Measurements from ENCODE around the gene PDE4D. TPM values are rescaled to one million over a fixed set of nuclear protein-coding genes. Genes with fewer than 3 reads are reported as not detected.

Gene PDE4D
- polyA plus RNA-seq, 3 donors = 20.8 to 22.7 (median 21.8) TPM

DNA sequence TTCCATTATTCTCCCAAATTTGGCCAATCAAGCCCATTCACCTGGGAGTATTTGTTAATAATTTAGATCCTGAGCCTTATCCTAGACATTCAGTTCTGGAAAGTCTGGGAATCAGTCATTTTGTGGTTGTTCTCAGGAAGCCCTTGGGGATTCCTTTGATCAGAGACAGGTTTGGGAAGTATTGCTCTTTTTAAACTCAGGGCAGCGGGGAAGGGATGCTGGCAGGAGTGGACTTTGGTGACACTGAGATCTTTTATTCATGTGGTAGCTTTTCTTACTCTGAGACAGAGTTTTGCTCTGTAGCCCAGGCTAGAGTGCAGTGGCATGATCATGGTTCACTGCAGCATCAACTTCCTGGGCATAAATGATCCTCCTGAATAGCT lies 723.8 kb downstream of the PDE4D start:
- no peak for DNase-seq (ENCODE audit: low read depth in 3 of 3, low spot score in 2 of 3)

DNA sequence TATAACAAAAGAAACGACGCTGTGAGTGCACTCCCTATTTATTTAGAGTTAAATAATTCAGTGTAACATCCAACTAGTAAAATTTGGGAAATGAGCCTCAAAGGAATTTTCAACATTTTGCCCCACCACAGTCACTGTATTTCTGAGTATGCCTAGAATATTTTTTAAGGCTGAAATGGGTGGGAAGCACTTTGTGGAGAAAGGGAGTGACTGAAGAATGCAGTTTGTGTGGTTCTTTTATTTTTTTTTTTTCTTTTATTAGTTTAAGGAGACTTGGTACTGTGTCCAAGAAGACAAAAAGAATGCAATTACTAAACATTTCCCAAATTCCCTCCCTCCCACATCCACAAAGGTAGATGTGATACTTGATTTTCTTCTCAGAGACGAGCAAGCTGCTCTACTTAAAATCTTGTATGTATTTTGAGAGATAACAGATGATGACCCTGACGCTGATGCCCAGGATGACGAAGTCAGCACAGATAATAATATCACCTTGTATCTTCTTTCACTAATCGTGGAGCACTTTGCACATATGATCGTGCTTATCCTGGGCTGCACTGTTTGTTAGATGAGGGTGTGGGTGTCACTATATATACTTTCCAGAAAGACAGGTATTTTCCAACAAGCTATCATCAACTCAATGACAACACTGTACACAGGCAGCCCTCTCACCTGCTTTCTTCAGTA lies 724.3 kb downstream of the PDE4D start:
- DNase-seq (ENCODE audit: low read depth in 3 of 3, low spot score in 2 of 3) = no peak

DNA sequence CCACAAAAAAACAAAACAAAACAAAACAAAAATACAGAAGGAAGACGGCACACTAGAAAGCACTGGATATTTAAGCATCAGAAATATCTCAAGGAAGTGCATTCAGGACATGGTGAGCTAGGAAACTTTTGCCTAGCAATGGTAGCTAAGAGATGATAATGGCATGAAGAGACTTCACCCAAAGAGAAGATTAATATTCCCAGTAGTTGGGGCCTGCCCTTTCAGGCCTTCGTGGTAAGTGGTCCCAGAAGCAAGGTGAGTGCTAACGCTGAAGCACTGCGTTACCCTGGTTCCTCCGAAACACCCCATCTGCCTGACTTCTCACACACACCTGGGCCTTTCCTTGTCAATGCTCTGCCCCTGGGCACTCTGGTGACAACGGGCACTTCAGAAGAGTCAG lies 725.5 kb downstream of the PDE4D start:
- no peak for DNase-seq (ENCODE audit: low read depth in 3 of 3, low spot score in 2 of 3)

DNA sequence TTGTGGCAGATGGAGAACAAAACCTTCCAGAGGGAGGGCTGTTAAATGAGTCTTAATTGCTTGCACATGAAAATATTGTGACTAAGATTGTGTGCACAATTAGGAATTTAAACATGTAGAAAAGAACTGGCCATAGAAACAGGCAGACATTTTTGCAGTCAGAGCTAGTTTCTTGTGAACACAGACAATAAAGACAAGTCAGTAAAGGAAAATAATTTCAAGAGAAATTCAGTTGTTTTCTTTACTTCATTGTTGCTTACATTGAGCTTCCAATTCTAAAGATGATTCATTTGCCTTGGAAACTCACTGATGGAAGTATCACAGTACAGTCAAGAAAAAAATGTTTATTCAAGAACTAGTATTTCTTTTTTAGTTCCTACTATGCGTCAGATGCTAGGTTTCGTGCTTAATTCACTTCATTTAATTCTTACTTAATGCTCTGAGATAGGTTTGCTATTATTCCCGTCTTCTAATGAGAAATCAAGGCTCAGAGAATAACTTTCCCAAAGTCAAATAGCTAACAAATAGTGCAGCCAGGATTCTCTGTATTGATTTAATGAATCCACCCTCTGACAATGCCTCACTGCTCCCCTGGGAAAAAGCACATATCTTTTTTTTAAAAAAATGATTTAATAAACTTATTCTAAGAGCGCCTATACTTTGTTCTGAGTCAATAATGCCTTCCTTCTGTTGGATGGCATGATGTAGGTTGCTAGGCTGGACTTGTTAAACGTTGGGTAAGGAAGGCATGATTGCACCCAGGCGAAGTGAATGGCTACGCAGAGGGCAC lies 729.3 kb downstream of the PDE4D start:
- DNase-seq (ENCODE audit: low read depth in 3 of 3, low spot score in 2 of 3) = no peak

DNA sequence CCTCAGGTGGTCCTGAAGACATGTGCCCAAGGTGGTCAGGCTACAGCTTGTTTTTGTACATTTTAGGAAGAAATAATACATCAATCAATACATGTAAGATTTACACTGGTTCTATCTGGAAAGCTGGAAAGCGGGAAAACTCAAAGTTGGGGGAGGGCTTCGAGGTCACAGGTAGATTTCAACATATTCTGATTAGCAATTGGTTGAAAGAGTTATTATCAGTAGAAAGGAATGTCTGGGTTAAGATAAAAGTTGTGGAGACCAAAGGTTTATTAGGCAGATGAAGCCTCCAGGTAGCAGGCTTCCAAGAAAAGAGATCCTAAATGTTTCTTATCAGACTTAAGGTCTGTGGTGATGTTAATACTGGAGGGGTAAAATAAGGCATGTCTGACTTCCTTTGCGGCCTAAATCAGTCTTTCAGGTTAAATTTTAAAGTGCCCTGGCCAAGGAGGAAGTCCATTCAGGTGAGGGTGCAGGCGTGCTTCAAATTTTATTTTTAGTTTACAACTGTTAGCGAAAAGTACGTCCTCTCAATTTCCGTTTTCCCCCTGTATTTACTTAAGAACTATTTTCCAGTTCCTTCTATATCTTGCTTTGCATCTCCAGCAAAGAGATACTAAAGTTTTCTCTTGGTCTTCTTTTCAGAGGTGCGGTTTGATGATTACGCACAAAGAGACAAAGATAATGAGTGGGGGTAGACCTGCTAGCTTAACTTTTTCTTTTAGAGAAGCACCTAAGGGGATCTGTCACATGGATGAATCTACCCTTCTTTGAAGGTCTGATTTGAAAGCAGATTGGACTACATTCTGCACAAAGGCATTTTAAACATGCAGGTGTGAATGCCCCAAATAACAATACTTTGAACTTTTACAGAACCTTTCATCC lies 732.1 kb downstream of the PDE4D start:
- DNase-seq (ENCODE audit: low read depth in 3 of 3, low spot score in 2 of 3) = no peak

DNA sequence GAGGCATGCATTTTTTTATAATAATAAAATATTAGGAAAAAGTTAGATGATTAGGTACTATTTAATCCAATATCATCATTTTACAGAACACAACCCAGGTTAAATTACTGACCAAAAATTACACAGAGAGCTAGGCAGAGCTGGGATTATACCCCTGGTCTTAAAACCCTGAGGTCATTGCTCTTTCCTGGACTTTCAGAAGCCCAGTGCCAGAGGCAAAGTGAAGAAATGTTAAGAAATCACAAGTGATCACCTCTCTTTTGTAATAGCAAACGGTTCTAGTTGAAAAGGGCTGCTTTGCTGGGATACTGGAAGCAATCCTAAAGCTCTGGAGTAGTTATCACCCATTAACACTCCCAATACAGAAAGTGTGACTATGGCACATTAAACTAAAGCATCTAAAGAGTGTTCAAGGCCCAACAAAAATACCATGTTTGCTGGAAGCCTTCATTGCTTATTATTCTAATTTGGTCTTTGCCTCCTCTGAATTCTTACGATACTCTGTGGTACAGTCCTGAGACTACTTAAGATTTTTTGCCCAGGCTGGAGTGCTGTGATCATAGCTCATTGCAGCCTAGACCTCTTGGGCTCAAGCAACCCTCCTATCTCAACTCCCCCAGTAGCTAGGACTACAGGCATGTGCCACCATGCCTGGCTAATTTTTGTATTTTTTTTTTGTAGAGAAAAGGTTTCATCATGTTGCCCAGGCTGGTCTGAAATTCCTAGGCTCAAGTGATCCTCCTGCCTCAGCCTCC lies 734.7 kb downstream of the PDE4D start:
- DNase-seq (ENCODE audit: low read depth in 3 of 3, low spot score in 2 of 3) = no peak

DNA sequence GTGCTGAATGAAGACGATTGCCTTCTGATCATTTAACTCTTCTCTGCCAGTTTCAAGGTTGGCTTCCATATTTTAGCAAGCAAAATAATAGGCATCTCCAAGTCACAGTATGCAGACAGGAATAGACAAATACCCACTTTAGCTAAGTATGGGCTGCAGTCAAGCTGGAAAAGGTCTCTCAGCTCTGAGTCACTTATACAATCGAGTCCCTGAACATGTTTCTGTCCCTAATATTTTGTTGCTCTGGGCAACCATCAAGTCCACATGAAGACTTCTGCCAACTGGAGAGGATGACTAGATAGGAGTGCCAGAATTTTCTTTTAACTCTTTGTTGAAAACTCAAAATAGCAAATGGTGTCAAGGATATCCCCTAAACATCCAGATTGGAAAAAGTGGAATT lies 735.4 kb downstream of the PDE4D start:
- DNase-seq (ENCODE audit: low read depth in 3 of 3, low spot score in 2 of 3) = no peak

DNA sequence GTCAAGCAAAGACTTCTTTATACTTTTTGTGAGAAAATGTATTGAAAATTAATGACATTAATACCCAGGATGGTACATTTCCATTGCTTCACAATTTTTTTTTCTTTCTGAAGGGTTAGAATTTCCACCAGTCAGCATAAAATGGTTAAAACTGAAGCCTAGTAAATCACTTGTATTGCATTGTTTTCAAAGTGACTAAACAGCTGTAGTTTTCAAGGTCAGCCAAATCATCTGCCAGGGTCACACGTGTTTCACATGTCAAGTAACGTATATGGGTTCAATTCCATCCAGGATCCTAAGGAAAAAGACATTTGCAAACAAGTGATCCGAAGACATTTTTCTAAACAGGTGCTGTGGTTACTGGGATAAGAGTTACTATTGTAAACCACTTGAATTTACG lies 736.5 kb downstream of the PDE4D start:
- no peak for DNase-seq (ENCODE audit: low read depth in 3 of 3, low spot score in 2 of 3)

DNA sequence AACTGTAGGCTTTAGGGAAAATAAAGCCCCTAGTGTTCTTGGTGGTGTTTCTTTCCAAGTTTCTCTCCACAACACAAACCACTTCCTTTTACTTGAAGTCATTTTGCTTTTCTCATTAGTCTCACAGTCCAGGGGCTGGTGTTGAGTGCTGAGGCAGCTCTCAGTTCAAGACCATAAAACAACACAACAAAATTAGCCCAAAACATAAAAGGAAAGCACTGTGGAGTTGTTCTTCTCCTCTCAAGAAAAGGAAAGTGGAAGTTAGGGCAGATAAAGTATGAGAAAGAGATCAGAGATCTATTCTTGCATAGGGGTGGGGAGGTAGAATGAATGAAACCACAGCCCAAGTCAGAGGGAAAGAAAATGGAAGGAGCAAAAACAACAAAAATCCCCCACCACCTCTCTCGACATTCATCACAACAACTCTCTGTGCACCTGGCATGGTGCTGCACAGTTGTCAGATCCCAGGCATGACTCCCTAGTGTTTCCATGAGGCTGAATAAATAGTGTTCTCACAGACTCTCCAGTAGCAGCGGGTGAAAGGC lies 740.8 kb downstream of the PDE4D start:
- DNase-seq (ENCODE audit: low read depth in 3 of 3, low spot score in 2 of 3) = no peak

DNA sequence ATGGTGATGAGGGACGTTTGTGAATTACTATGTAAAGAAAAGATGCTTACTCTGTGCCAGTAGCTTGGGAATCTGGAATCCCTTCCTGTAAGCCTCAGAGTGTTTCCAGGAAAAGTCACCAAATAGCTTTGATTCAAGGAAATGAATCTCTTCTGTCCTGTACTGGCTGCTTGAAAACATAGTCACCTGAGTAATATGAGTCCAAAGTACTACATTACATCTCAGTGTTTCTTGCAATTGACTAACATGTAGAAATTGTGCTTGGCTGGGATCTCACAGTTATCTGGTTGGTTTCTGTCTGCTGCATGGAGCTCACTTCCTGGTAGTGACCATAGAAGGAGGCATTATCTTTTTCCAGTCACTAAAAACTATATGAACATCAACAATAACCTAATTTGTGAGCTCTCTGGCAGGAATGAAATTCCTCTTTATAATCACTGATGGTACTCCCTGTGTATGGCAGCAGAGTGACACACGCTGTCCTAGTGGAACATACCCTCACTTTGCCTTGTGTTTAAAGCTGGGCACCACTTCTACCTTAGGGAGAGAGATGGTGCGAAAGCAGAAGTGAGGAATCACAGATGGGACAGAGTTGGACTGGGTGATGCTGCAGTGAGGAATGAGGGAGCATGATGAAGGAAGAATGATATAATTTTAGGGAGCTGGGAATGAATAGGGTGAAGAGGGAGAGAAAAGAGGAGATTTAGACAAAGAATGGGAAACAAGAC lies 742.2 kb downstream of the PDE4D start:
- DNase-seq (ENCODE audit: low read depth in 3 of 3, low spot score in 2 of 3) = no peak

DNA sequence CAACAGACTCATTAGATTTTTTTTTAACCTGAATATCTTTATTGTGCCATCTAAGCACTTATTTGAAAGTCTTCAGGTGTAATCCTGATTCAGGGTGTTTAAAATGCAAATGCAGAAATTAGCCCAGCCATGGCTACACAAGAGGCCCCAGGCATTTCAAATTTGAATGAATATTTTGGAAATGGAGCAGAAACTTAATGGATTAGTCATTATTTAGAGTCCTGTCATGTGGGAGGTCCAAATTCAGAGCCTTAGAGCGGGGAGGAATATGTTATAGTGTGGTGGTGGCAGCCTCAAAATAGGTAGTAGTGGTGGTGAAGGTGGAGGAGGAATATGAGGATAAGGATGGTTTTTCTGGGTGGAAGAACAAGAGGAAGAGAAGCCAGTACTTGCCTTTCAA lies 743.7 kb downstream of the PDE4D start:
- no peak for DNase-seq (ENCODE audit: low read depth in 3 of 3, low spot score in 2 of 3)

DNA sequence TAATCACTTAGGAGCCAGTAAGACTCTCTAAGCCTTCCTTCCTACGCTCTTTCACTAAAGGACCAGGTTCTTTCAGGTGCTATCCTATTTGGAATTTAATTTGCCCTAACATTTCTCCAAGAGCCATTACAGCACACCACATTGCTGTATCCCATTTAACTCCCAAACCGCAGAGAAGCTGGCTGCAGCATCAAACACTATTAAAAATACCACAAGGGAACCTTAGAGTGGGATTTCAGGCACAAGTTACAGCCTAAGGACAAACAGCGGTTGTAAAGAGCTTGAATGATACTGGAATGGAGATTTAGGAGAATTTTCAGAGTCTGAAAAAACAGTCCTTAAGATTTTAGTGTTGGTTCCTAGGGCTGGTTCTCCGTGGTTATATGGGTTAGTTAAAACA lies 744.3 kb downstream of the PDE4D start:
- no peak for DNase-seq (ENCODE audit: low read depth in 3 of 3, low spot score in 2 of 3)

DNA sequence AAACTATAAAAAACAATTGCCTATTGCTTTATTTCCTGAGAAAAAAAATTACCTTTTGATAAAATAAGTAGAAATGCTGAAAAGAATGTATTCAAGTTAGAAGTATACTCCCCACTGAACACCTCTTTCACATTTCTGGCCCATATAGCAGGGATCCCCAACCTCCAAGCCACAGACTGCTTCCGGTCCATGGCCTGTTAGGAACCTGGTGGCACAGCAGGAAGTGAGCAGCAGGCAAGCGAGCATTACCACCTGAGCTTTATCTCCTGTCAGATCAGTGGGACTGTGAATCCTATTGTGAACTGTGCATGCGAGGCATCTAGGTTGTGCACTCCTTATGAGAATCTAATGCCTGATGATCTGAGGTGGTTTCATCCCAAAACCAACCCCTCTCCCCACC lies 746.8 kb downstream of the PDE4D start:
- DNase-seq (ENCODE audit: low read depth in 3 of 3, low spot score in 2 of 3) = no peak

DNA sequence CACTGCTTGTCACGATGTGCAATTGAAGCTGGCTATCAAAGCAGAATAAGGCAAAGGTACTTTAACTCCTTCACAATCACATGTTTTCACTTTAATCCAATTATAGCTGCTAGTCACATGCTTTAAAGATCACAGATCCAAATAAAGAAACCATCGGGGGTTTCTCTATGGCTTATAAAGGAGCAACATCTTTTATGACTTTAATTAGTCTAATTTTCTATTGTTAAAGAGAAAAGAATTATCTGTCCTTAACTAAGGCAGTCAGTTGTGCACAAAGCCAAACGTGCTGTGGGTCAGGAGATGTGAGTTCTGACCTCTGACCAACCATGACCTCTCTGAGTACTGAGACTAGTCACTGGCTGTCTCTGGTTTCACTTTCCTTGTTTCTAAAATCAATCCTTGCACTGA lies 749.6 kb downstream of the PDE4D start:
- DNase-seq (ENCODE audit: low read depth in 3 of 3, low spot score in 2 of 3) = no peak

DNA sequence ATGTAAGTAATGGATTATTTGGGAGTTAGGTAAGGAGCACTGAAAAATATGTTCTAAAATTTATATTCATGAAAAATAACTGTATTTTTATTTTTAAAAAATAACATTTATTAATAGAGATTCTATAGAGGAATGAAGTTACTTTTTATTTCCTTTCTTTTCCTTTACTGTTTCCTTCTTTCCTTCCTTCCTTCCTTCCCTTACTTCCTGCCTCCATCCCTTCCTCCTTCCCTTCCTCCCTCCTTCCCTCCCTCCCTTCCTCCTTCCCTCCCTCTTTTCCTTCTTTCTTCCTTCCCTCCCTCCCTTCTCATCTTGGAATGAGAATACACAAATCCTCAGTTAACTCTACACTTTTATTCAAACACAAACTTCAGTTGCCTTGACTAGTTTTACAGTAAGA lies 750.6 kb downstream of the PDE4D start:
- no peak for DNase-seq (ENCODE audit: low read depth in 3 of 3, low spot score in 2 of 3)

DNA sequence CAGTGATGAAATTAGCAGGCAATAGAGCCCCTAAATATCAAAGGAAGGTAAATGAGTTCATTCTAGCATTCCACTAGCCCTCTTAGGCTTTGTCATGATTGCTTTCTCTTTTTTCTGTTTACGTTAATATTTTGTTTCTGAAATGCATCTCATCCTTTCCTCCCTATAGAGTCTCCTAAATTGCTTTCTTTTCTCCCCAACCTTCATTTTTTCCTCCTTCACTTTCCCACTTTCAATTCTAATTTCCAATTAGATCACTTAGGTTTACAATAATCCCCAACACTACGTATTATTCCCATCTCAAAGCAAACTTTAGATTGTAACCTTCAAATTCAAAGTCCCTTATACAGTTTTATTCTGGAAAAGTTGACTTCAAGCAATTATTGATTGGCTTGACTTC lies 751.4 kb downstream of the PDE4D start:
- no peak for DNase-seq (ENCODE audit: low read depth in 3 of 3, low spot score in 2 of 3)

DNA sequence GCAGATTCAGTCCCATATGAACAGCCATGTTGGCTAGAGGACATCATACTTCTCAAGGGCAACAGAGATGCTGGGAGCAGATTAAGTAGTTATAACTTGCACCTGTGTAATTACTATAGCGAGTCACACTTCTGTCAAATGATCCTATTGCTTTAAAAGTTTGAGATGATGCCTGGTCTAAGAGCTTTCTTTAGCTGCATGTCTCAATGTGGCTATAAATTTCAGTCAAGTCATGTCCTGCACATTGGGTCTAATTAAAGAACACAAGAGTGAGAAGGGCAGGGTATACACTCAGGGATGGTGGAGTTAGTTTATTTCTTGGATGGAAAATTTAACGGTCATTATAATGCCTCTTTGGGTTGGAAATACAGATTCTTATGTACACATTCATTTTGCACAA lies 753.4 kb downstream of the PDE4D start:
- DNase-seq (ENCODE audit: low read depth in 3 of 3, low spot score in 2 of 3) = no peak

DNA sequence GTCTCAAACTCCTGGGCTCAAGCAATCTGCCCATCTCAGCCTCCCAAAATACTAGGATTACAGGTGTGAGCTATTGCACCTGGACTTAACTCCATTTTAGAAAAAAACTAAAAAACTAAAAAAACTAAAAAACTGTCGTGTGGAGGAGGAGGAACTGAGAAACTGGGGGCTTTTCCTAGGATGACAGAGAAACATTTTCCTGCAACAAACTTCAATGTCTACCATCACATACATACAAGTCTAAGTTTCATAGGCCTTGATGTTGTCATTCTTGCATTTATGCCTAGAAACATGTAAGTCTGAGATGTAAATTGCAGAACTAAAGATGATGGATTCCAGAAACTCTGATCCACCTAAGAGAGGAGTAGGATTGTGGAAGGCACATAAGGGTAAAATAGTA lies 753.8 kb downstream of the PDE4D start:
- no peak for DNase-seq (ENCODE audit: low read depth in 3 of 3, low spot score in 2 of 3)

DNA sequence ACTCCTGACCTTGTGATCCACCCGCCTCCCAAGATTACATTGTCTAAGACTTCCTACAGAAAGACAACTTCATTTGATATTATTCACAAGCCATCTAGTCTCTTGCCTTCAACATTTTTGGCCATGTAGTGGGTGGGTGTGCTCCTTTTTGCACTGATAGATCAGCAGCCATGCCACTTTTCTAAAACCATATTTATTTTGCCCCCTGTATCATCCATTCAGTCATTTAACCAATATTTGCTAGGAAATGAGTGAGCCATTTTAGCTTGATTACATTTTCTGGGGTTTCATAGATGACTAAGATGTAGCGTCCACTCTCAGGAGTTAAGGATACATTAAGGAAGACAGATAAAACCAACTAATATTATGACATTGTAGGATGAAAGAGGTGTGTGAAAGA lies 755.0 kb downstream of the PDE4D start:
- no peak for DNase-seq (ENCODE audit: low read depth in 3 of 3, low spot score in 2 of 3)

DNA sequence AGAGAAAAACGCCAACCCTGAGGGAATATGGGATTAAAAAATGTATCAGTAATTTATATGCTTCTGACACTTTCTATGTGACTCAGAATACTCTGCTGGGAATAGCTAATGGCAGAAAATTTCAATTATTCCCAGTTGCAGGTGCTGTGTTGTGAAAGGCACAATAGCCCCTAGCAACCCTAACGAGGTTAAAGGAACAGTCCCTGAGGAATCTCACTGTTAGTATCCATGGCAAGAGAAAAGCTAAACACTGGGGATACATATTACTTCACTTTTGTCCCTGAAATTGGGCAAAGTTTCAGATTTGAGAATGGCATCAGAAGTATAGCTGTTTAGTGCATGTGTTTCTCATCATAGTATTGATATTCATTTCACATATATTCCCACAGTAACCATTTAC lies 755.7 kb downstream of the PDE4D start:
- DNase-seq (ENCODE audit: low read depth in 3 of 3, low spot score in 2 of 3) = no peak
